Type B pancreatic cell (in vitro differentiated cells): ENCODE results near the gene HOXD13. TPM values are rescaled to one million over a fixed set of nuclear protein-coding genes. Genes with fewer than 3 reads are reported as not detected.

Experiments
- DNase-seq: peaks from one replicate; pipeline ENCODE4 v3.0.0; 2021; ENCODE audit warnings: mixed read lengths; ENCODE audit not compliant: unreplicated experiment; ENCODE audit errors: extremely low spot score
- H3K27ac Mint-ChIP-seq: 2 replicates; pipeline ENCODE4 v1.8.0; 2021; ENCODE audit warnings: mild to moderate bottlenecking, mixed read lengths
- H3K27me3 Mint-ChIP-seq: 2 replicates; pipeline ENCODE4 v1.8.0; 2021; ENCODE audit warnings: mixed read lengths
- H3K36me3 Mint-ChIP-seq: 2 replicates; pipeline ENCODE4 v1.8.0; 2021; ENCODE audit warnings: mixed read lengths
- H3K4me1 Mint-ChIP-seq: one replicate; pipeline ENCODE4 v1.8.0; 2021; ENCODE audit warnings: mixed read lengths; ENCODE audit not compliant: unreplicated experiment
- H3K4me3 Mint-ChIP-seq: 2 replicates; pipeline ENCODE4 v1.8.0; 2021; ENCODE audit warnings: mild to moderate bottlenecking, mixed read lengths
- H3K9me3 Mint-ChIP-seq: 2 replicates; pipeline ENCODE4 v1.8.0; 2021; ENCODE audit warnings: mixed read lengths
- CTCF ChIP-seq: fragments of 200-600 bp; sonication (generic); conservative IDR thresholded peaks from 2 replicates; pipeline ENCODE4 v1.5.0; 2021; ENCODE audit warnings: antibody characterized with exemption, mild to moderate bottlenecking
- total RNA-seq: library from RNA; stranded (reverse); gene quantifications from 2 replicates; pipeline ENCODE4 v1.2.1, GENCODE V29; 2021; ENCODE audit warnings: low replicate concordance

The HOXD13 gene
- total RNA-seq, 1 donor from 2014 or later: 0.43 TPM

- no peak for DNase-seq
- Mint-ChIP-seq H3K36me3 (peaks cover 4% of the 10 kb centered on the region), H3K4me3 (peak overlapping the region; percentile 77), H3K27ac (peak overlapping the region; percentile 5), H3K27me3 (peaks cover 94% of the 10 kb centered on the region), H3K4me1 (peaks cover 18% of the 10 kb centered on the region), H3K9me3 (no peaks in the 10 kb centered on the region)
- no peak for TF ChIP-seq CTCF
These were observed 31.8 kb downstream of the HOXD13 start for GRCh38 chr2:176124110-176124946.

GRCh38 chr2:176124947-176125771 lies 32.6 kb downstream of the HOXD13 start:
- no peak for DNase-seq
- peaks cover 18% of the 10 kb centered on the region for H3K4me1 Mint-ChIP-seq
- H3K9me3 Mint-ChIP-seq: no peaks in the 10 kb centered on the region
- TF ChIP-seq CTCF: no peak
- peak overlapping the region; percentile 11 for H3K27ac Mint-ChIP-seq
- no peaks in the 10 kb centered on the region for H3K36me3 Mint-ChIP-seq
- H3K27me3 Mint-ChIP-seq: peaks cover 86% of the 10 kb centered on the region
- H3K4me3 Mint-ChIP-seq: peak overlapping the region; percentile 62

GRCh38 chr2:176125772-176126054 lies 33.2 kb downstream of the HOXD13 start:
- no peak for TF ChIP-seq CTCF
- H3K9me3 Mint-ChIP-seq: no peaks in the 10 kb centered on the region
- H3K27ac Mint-ChIP-seq: peak overlapping the region; percentile 11
- peaks cover 83% of the 10 kb centered on the region for H3K27me3 Mint-ChIP-seq
- no peaks in the 10 kb centered on the region for H3K36me3 Mint-ChIP-seq
- DNase-seq: no peak
- H3K4me3 Mint-ChIP-seq: peak overlapping the region; percentile 10
- peaks cover 19% of the 10 kb centered on the region for H3K4me1 Mint-ChIP-seq

GRCh38 chr2:176126929-176127773 lies 34.6 kb downstream of the HOXD13 start:
- Mint-ChIP-seq H3K4me1 (peaks cover 25% of the 10 kb centered on the region), H3K9me3 (no peaks in the 10 kb centered on the region), H3K27ac (no peak overlapping the region), H3K36me3 (no peaks in the 10 kb centered on the region), H3K27me3 (peaks cover 83% of the 10 kb centered on the region), H3K4me3 (peak overlapping the region; percentile 5)
- TF ChIP-seq CTCF: peak; percentile 97
- DNase-seq: no peak

GRCh38 chr2:176127774-176128072 lies 35.2 kb downstream of the HOXD13 start:
- Mint-ChIP-seq H3K9me3 (no peaks in the 10 kb centered on the region), H3K27ac (no peak overlapping the region), H3K36me3 (no peaks in the 10 kb centered on the region), H3K27me3 (peaks cover 85% of the 10 kb centered on the region), H3K4me3 (peak overlapping the region; percentile 86), H3K4me1 (peaks cover 29% of the 10 kb centered on the region)
- no peak for TF ChIP-seq CTCF
- DNase-seq: no peak
